ENCODE data around the gene EPHX1.
"Not testable (repeated sequence)": the region's sequence is repeated elsewhere in the genome, so short reads cannot be mapped to it uniquely, and the experiment has no call there.

The EPHX1 gene

DNA sequence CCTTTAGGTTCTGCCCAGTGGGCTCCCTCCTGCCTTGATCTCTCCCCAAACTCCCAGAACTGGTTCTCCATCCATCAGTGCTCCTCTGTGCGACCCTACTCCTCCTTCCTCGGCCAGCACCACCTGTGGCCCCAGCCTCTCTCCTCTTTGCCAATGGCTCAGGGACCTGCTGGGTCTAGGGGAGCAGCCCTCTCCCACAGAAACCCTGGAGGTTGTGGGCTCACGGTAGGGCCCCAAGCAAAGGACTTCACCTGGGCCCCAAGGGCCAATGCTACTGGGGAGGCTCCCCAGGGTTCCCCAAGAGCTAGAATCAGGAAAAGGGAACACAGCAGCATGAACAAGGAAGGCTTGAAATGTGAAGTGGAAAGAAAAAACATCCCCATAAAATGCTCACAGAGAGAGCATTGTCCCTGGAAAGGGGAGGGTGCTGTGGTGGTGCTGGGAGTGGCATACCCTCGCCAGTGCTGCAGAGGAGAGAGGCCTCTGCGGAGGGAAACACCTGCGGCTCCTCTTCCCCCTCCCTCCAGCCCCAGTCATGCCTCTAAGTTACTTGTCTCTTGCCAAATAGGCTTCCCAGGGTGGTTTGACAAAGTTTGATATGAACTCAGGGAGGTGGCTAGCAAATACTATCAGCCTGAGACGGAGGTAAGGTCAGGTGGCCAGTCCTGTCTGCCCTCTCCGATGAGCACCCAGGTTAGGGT, 69.7 kb downstream of the EPHX1 start:
- in situ Hi-C loops (cut with HindIII; ENCODE audit: low sequenced_read_pairs): no loop called here

GRCh38 chr1:225880222-225880588, 70.3 kb downstream of the EPHX1 start:
- in situ Hi-C loops (cut with HindIII; ENCODE audit: low sequenced_read_pairs): no loop called here

- in situ Hi-C loops (cut with HindIII; ENCODE audit: low sequenced_read_pairs): no loop called here
These were observed 70.7 kb downstream of the EPHX1 start for GRCh38 chr1:225880636-225881035.

GRCh38 chr1:225881081-225881958, 71.4 kb downstream of the EPHX1 start:
- in situ Hi-C loops (cut with HindIII; ENCODE audit: low sequenced_read_pairs): no loop called here

- in situ Hi-C loops (cut with HindIII; ENCODE audit: low sequenced_read_pairs): no loop called here
These were observed 72.2 kb downstream of the EPHX1 start, which contains the start of gene TMEM63A for GRCh38 chr1:225881959-225882693. TSS of gene TMEM63A (minus strand) at chr1:225882380. CDS start at chr1:225877580, 4,800 bp downstream.

- in situ Hi-C loops (cut with HindIII; ENCODE audit: low sequenced_read_pairs): no loop called here
These were observed 73.0 kb downstream of the EPHX1 start for GRCh38 chr1:225882694-225883615.

GRCh38 chr1:225883616-225884265, 73.8 kb downstream of the EPHX1 start:
- in situ Hi-C loops (cut with HindIII; ENCODE audit: low sequenced_read_pairs): no loop called here

- in situ Hi-C loops (cut with HindIII; ENCODE audit: low sequenced_read_pairs): no loop called here
These were observed 75.4 kb downstream of the EPHX1 start for GRCh38 chr1:225885336-225885735.

GRCh38 chr1:225886159-225887029, 76.5 kb downstream of the EPHX1 start:
- in situ Hi-C loops (cut with HindIII; ENCODE audit: low sequenced_read_pairs): no loop called here

- in situ Hi-C loops (cut with HindIII; ENCODE audit: low sequenced_read_pairs): no loop called here
These were observed 77.0 kb downstream of the EPHX1 start for GRCh38 chr1:225887030-225887314.

DNA sequence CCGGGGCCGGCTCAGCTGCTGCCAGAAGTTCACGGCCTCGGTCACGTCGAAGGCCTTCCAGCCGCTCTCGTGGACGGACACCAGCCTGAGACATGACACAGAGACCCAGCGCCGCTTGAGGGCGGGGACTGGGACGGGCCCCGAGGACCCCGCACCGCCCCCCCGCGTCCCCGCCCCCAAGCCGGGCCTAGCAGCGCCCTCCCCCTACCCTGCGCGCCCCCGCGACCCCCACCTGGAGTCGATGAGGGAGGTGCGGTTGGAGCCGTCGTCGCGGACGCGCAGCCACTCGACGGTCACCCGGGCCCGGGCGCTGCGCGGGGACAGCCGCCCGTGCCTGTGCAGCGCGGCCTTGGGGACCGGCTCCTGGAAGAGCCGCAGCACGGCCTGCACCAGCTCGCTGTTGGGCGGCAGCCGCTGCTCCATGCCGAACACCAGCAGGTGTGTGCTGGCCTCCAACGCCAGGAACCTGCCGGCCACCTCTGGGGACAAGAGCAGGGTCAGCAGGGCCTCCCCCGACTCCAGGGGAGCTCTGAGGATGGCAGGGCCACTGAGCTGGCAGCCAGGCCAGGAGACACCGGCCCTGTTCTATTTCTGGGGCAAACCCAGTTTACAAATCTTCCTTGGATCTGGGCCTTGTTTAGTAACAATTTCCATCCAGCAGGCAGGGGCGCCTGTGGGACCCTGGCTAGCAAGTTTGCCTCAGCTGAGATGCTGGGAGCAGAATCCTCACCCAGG, 77.8 kb downstream of the EPHX1 start:
- in situ Hi-C loops (cut with HindIII; ENCODE audit: low sequenced_read_pairs): not testable (repeated sequence)

DNA sequence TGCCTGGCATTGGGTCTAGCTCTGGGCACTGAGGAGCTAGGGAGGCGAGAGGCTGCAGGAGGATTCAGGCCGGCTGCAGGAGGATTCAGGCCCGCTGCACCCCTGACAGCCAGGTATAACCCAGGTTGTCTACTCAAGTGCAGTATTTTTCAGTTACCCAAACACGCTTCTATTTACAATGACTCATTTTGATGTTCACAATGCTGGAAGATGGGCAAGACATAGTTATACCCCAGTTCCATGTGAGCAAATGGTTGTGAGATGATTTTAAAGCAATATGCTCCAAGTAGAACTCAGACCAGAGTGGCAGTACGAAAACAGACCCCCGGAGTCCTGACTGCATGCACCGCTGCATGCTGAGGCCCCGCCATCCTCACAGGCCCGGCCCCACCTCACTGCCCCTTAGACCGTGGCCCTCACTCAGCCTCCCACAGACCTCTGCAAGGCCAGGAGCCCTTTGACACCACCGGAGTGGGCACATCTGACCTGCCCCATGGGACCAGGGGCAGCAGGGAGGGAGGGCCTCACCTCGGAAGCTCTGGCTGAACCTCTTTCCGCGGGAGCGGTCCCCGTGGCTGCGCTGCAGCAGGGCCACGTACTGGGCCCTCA, 78.5 kb downstream of the EPHX1 start:
- in situ Hi-C loops (cut with HindIII; ENCODE audit: low sequenced_read_pairs): no loop called here

GRCh38 chr1:225888898-225889601, 79.1 kb downstream of the EPHX1 start, which contains the start of gene LEFTY1:
TSS of gene LEFTY1 (minus strand) at chr1:225889146. CDS start at chr1:225889066, 80 bp downstream.
- in situ Hi-C loops (cut with HindIII; ENCODE audit: low sequenced_read_pairs): no loop called here

DNA sequence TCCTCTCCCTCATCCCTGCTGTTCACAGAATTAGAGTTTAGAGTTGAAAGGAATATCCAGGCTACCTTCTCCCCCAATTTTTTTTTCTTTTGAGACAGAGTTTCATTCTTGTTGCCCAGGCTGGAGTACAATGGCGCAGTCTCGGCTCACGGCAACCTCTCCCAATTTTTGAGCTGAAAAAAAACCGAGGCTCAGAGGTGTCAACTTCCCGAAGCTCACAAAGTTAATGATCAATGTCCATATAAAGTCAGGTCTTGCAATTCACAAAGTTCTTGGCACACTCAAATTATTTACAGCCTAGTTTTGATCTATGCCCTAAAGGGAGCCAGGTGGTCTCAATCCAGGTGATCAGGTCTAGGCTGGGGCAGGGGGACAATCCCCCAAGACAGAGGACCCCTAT, 79.8 kb downstream of the EPHX1 start:
- in situ Hi-C loops (cut with HindIII; ENCODE audit: low sequenced_read_pairs): no loop called here

- in situ Hi-C loops (cut with HindIII; ENCODE audit: low sequenced_read_pairs): no loop called here
These were observed 80.7 kb downstream of the EPHX1 start for GRCh38 chr1:225890346-225891228.

DNA sequence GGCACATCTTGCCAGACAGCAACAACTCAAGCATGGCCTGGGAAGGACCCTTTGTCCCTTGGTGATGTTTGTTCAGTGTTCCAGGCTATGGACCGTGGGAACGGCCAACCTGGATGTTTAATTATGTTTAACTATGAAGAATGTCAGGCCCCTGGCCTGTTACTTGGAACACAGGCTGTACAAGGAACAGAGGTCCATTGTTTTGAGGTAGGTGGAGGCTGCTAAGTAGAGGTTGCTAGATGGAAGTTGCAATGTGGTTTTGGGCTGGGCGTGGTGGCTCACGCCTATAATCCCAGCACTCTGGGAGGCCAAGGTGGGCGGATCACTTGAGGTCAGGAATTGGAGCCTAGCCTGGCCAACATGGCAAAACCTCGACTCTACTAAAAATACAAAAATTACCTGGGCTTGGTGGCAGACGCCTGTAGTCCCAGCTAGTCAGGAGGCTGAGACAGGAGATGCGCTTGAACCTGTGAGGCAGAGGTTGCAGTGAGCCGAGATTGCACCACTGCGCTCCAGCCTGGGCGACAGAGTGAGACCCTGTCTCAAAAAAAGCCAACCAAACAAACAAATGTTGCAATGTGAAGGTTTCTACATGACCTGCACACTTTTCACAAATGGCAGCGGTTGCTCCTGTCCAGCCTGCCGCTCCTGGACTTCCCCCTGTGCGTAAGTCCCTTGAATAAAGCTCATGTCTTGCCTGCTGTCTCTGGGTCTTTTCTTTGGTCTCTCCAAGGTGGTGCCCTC, 81.5 kb downstream of the EPHX1 start:
- in situ Hi-C loops (cut with HindIII; ENCODE audit: low sequenced_read_pairs): no loop called here

All from DLD1 (cell line).